Activated T-helper 17 cell treated with anti-CD3 and anti-CD28 coated beads, Interleukin-2, amount 50 U/mL, for 72 hours (primary cell): ENCODE data around the gene DUS2. TPM values are rescaled to one million over a fixed set of nuclear protein-coding genes. Genes with fewer than 3 reads are reported as not detected.

Source experiments
- ATAC-seq: fragments of 150-1000 bp; cut with Tn5 transposase; replicated peaks from 2 replicates; pipeline ENCODE4 v1.10.0; 2021; ENCODE audit warnings: mild to moderate bottlenecking, moderate library complexity
- H3K27ac Mint-ChIP-seq: one replicate; pipeline ENCODE4 v1.8.0; 2022; ENCODE audit warnings: mixed read lengths
- H3K27me3 Mint-ChIP-seq: one replicate; pipeline ENCODE4 v1.8.0; 2022; ENCODE audit warnings: mixed read lengths
- H3K36me3 Mint-ChIP-seq: one replicate; pipeline ENCODE4 v1.8.0; 2022; ENCODE audit warnings: low read depth, mild to moderate bottlenecking, mixed read lengths
- H3K4me1 Mint-ChIP-seq: one replicate; pipeline ENCODE4 v1.8.0; 2022; ENCODE audit warnings: mixed read lengths
- H3K4me3 Mint-ChIP-seq: one replicate; pipeline ENCODE4 v1.8.0; 2022; ENCODE audit warnings: mild to moderate bottlenecking, mixed read lengths
- H3K9me3 Mint-ChIP-seq: one replicate; pipeline ENCODE4 v1.8.0; 2022; ENCODE audit warnings: mixed read lengths
- total RNA-seq, 2 donors: library from RNA; stranded (reverse); gene quantifications; one replicate each; pipeline ENCODE4 v1.2.3, GENCODE V29; 2022

DUS2 gene
- 10 to 100 TPM; 24.6 to 35.0 TPM for total RNA-seq

DNA sequence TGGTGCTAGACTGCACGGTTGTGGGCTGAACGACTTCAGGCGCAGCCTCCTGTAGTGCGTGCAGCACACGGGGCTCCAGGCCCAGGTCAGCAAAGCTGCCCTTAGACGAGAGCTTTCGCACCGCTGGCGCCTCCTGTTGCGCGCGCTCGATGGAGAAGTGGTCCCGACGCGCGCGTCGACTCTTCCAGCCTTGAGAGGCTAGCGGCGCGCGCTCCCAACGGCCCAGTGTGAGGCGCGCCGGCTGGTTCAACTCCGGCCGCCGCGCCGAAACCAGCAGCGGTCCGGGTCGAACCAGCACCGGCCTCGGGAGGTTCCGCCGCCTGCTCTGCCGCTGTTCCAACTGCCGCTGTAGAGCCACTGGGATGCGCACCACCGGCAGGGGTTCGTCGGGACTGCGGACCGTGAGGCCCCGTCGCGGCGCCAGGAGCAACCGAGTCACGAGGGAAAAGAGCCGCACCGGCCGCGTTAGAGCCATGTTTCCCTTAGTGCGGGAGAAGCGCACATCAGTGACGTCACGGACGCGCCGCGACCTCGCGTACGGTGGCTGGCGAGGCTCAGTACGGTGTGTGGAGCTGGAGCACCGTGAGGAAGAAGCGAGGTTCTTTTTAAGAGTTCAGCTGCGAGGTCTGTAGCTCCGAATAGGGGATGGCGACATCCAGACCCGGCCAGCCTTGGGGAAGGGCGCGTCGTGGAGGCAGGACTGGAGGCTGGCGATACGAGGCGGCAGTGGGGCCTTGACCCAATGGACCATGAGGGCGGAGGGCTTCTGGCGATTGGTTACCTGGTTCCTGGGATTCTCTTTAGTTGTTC, at the start of gene DUS2, which contains the start of gene DDX28:
DUS2 (plus strand) TSS at position 557 of the 810 bp plus-strand sequence. CDS start 14,740 bp downstream, outside the sequence.
DDX28 (minus strand) TSS at position 505 of the 810 bp plus-strand sequence; CDS start at position 475, 30 bp downstream.
- peak; percentile 97 for ATAC-seq
- Mint-ChIP-seq H3K4me1 (no peaks in the 10 kb centered on the region), H3K4me3 (peak within 1 kb of the TSS; percentile 89), H3K9me3 (no peaks in the 10 kb centered on the region), H3K27ac (peak within 1 kb of the TSS; percentile 97), H3K36me3 (peaks cover 61% of the 10 kb centered on the region), H3K27me3 (no peaks in the 10 kb centered on the region)

- Mint-ChIP-seq H3K36me3 (no peaks in the 10 kb centered on the region), H3K4me1 (no peaks in the 10 kb centered on the region), H3K9me3 (no peaks in the 10 kb centered on the region), H3K27me3 (no peaks in the 10 kb centered on the region), H3K27ac (peak overlapping the region; percentile 8), H3K4me3 (no peak overlapping the region)
- ATAC-seq, result no peak
Measured at GRCh38 chr16:67975321-67976105, 47.6 kb upstream of the DUS2 start.

- no peaks in the 10 kb centered on the region for H3K9me3 Mint-ChIP-seq
- no peaks in the 10 kb centered on the region for H3K27me3 Mint-ChIP-seq
- no peak overlapping the region for H3K4me3 Mint-ChIP-seq
- H3K27ac Mint-ChIP-seq, result no peak overlapping the region
- no peaks in the 10 kb centered on the region for H3K36me3 Mint-ChIP-seq
- ATAC-seq, result no peak
- H3K4me1 Mint-ChIP-seq, result no peaks in the 10 kb centered on the region
Measured at GRCh38 chr16:67976205-67976604, 46.9 kb upstream of the DUS2 start.

DNA sequence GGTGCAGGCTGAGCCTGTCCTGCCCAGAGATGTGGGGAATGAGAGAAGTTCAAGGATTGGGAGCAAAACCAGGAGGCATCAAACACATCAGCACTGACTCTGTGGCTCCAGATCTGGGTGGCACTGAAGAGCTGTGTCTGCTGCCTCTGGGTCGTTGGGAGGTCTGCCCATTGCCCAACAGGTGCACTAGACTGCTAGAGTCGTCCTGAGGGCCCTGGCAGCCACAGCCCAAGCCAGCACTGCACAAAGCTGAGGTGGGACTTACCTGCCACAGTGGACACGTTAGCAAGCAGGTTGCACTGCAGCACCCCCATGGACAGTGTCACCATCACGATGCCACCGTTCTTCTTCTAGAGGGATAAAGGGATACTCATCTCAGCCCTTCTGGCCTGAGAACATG, 46.1 kb upstream of the DUS2 start:
- Mint-ChIP-seq H3K4me1 (no peaks in the 10 kb centered on the region), H3K27me3 (no peaks in the 10 kb centered on the region), H3K36me3 (no peaks in the 10 kb centered on the region), H3K9me3 (no peaks in the 10 kb centered on the region), H3K4me3 (no peak overlapping the region), H3K27ac (no peak overlapping the region)
- no peak for ATAC-seq

- ATAC-seq, result no peak
- H3K36me3 Mint-ChIP-seq, result no peaks in the 10 kb centered on the region
- no peak overlapping the region for H3K4me3 Mint-ChIP-seq
Measured at GRCh38 chr16:67977469-67978227, 45.4 kb upstream of the DUS2 start.

DNA sequence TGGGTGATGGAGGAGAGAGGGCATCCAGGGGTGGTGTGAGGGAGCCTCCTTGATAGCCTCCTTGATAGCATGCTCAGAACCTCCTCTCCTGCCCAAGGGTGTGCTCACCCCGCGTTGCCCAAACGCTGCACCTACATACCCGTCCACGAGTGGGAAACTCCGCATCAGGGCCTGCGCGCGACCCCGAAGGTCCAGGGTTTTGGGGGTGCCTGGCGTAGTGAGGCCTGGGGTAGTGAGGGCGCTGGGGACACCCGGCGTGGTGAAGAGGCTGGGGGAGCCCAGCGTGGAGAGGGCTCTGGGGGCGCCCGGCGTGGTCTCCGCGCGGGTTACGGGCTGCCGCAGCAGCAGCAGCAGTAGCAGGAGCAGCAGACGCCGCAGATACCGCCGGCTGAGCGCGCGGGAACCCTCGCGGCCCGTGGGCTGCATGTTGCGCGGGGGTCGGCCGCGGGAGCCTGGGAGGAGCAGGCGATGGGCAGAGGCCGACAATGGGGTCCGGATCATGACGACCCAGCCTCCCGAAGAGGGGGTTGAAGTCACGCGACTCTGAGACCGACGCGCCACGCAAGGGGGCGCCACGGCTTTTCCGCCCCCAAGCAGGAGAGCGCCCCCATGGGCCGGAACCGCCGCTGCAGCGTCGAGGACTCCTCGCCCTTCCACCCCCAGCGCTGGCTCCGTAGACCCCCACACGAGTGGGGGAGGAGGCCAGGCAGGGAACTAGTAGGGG, 43.0 kb upstream of the DUS2 start, which contains the start of gene DPEP3:
DPEP3 (minus strand) TSS at position 545 of the 724 bp plus-strand sequence; CDS start at position 426, 119 bp downstream.
- H3K9me3 Mint-ChIP-seq, result no peaks in the 10 kb centered on the region
- no peaks in the 10 kb centered on the region for H3K27me3 Mint-ChIP-seq
- no peak within 1 kb of the TSS for H3K27ac Mint-ChIP-seq
- H3K36me3 Mint-ChIP-seq, result no peaks in the 10 kb centered on the region
- H3K4me3 Mint-ChIP-seq, result no peak within 1 kb of the TSS
- peaks cover 9% of the 10 kb centered on the region for H3K4me1 Mint-ChIP-seq
- no peak for ATAC-seq

More at GRCh38 chr16:67977469-67978227, 45.4 kb upstream of the DUS2 start:
- no peaks in the 10 kb centered on the region for H3K9me3 Mint-ChIP-seq
- H3K27ac Mint-ChIP-seq, result no peak overlapping the region
- no peaks in the 10 kb centered on the region for H3K27me3 Mint-ChIP-seq
- H3K4me1 Mint-ChIP-seq, result no peaks in the 10 kb centered on the region

DNA sequence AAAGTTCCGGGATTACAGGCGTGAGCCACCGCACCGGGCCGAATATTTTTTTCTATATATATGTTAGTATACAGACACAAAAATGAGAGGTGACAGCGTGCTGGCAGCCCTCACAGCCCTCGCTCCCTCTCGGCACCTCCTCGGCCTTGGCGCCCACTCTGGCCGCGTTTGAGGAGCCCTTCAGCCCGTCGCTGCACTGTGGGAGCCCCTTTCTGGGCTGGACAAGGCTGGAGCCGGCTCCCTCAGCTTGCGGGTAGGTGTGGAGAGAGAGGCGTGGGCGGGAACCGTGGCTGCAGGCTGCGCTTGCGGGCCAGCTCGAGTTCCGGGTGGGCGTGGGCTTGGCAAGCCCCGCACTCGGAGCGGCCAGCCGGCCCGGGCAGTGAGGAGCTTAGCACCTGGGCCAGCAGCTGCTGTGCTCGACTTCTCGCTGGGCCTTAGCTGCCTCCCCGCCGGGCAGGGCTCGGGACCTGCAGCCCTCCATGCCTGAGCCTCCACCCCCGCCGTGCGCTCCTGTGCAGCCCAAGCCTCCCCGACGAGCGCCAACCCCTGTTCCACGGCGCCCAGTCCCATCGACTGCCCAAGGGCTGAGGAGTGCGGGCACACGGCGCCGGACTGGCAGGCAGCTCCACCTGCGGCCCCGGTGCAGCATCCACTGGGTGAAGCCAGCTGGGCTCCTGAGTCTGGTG, 40.9 kb upstream of the DUS2 start:
- no peak for ATAC-seq
- H3K36me3 Mint-ChIP-seq, result no peaks in the 10 kb centered on the region
- peaks cover 9% of the 10 kb centered on the region for H3K4me1 Mint-ChIP-seq
- no peak overlapping the region for H3K4me3 Mint-ChIP-seq
- no peaks in the 10 kb centered on the region for H3K27me3 Mint-ChIP-seq
- no peaks in the 10 kb centered on the region for H3K9me3 Mint-ChIP-seq
- no peak overlapping the region for H3K27ac Mint-ChIP-seq

GRCh38 chr16:67986949-67987348, 36.1 kb upstream of the DUS2 start:
- no peak overlapping the region for H3K27ac Mint-ChIP-seq

DNA sequence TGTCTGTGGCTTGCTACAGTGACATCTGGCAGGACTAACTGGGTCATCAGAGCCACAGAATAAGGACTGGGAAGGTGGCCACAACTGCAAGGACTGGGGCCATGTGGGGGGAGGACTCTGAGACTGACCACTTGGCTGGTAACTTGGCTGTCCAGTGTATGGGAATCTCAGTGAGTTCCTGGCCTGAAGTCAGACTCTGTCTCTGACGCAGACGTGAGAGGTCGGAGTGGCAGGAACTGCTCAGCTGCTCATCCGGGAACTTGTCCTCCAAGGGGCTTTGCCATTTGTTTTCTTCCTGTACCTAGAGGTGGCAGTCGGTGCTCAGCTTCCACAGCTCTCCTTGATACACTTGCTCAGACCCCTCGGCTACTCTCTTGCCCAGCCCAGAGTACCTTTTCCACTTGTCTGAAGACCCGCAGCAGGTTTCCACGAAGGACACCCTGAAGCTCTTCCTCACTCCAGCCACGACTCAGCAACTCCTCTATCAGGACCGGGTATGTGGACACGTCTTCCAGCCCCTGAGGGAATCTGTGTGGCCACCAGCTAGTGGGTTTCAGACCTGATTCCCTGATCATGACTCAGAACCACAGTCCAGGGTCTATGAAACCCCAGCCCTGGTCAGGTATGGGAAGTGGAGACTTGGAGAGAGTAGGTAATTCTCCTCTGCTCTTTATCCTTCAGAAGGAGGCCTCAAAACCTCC, 35.5 kb upstream of the DUS2 start:
- Mint-ChIP-seq H3K4me3 (no peak overlapping the region), H3K36me3 (no peaks in the 10 kb centered on the region), H3K4me1 (peaks cover 12% of the 10 kb centered on the region), H3K27ac (peak overlapping the region; percentile 86), H3K27me3 (no peaks in the 10 kb centered on the region), H3K9me3 (no peaks in the 10 kb centered on the region)
- no peak for ATAC-seq

More at GRCh38 chr16:67986949-67987348, 36.1 kb upstream of the DUS2 start:
- no peak overlapping the region for H3K4me3 Mint-ChIP-seq
- no peaks in the 10 kb centered on the region for H3K9me3 Mint-ChIP-seq
- no peaks in the 10 kb centered on the region for H3K27me3 Mint-ChIP-seq
- no peaks in the 10 kb centered on the region for H3K36me3 Mint-ChIP-seq
- H3K4me1 Mint-ChIP-seq, result peaks cover 12% of the 10 kb centered on the region
- no peak for ATAC-seq

- peaks cover 10% of the 10 kb centered on the region for H3K4me1 Mint-ChIP-seq
- H3K27me3 Mint-ChIP-seq, result no peaks in the 10 kb centered on the region
- H3K4me3 Mint-ChIP-seq, result no peak overlapping the region
- H3K9me3 Mint-ChIP-seq, result no peaks in the 10 kb centered on the region
- H3K27ac Mint-ChIP-seq, result peak overlapping the region; percentile 86
- H3K36me3 Mint-ChIP-seq, result no peaks in the 10 kb centered on the region
- no peak for ATAC-seq
Measured at GRCh38 chr16:67988675-67989074, 34.4 kb upstream of the DUS2 start.

DNA sequence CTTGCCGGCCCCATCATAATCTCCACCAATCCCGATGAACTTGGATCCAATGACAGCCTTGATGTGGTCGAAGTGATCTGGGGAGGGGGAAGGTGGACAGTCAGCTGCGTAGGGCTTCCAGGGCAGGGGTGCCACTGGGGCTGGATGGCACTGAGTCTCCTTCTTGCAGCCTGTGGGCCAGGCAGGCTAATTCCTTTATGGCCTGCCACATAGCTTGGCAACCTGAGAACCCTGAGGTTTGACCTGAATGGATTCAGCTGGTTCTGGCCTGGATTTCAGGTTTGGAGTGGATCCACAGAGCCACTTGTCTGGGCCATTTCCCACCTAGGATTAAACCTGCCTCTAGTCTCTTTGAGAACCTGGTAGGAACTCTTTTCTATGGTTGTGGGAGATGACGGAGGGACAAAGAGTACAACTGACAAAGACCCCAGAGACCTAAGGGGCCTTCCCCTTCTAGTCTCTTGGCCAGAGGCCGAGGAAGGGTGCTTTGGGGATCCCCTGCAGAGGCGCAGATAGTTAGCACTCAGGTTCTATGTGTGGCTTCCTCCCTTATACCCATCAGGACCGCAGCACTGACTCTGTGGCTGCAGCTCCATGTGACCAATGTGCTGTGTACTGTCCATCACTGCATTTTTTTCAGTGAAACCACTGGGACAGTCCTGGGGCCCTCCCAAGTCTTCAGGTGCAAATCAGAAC, 33.6 kb upstream of the DUS2 start:
- ATAC-seq, result no peak
- peaks cover 12% of the 10 kb centered on the region for H3K4me1 Mint-ChIP-seq

GRCh38 chr16:67990018-67990386, 33.1 kb upstream of the DUS2 start:
- Mint-ChIP-seq H3K4me3 (no peak overlapping the region), H3K27ac (peak overlapping the region; percentile 57), H3K4me1 (peaks cover 9% of the 10 kb centered on the region), H3K27me3 (no peaks in the 10 kb centered on the region), H3K9me3 (no peaks in the 10 kb centered on the region), H3K36me3 (no peaks in the 10 kb centered on the region)
- ATAC-seq, result no peak

More for the DNA sequence above, 33.6 kb upstream of the DUS2 start:
- no peak overlapping the region for H3K4me3 Mint-ChIP-seq
- H3K27me3 Mint-ChIP-seq, result no peaks in the 10 kb centered on the region
- H3K27ac Mint-ChIP-seq, result peak overlapping the region; percentile 86
- H3K9me3 Mint-ChIP-seq, result no peaks in the 10 kb centered on the region
- no peaks in the 10 kb centered on the region for H3K36me3 Mint-ChIP-seq
